HG02885 (cell line): ENCODE measurements around the gene SOS1.
"Not testable (repeated sequence)": the region's sequence is repeated elsewhere in the genome, so short reads cannot be mapped to it uniquely, and the experiment has no call there.

ENCODE experiments used
- ATAC-seq: cut with Tn5 transposase; IDR thresholded peaks from one replicate; pipeline ENCODE4 v1.9.1; 2021; ENCODE audit warnings: mild to moderate bottlenecking; ENCODE audit not compliant: unreplicated experiment, poor library complexity

SOS1 gene

GRCh38 chr2:39107724-39108273 is 13.1 kb downstream of the SOS1 start:
- no peak for ATAC-seq

GRCh38 chr2:39107156-39107555 is 13.7 kb downstream of the SOS1 start:
- no peak for ATAC-seq

GRCh38 chr2:39099870-39100728 is 20.8 kb downstream of the SOS1 start:
- peak; percentile 84 for ATAC-seq

GRCh38 chr2:39099310-39099869 is 21.5 kb downstream of the SOS1 start:
- no peak for ATAC-seq

GRCh38 chr2:39095624-39096023 is 25.2 kb downstream of the SOS1 start:
- no peak for ATAC-seq

GRCh38 chr2:39094717-39095363 is 26.0 kb downstream of the SOS1 start:
- ATAC-seq: peak; percentile 86

GRCh38 chr2:39093218-39093898 is 27.5 kb downstream of the SOS1 start:
- ATAC-seq: peak; percentile 43

- ATAC-seq: no peak
Observed at GRCh38 chr2:39091543-39091942, 29.3 kb downstream of the SOS1 start.

- no peak for ATAC-seq
Observed at GRCh38 chr2:39091063-39091462, 29.8 kb downstream of the SOS1 start.

- ATAC-seq: no peak
Observed at GRCh38 chr2:39080152-39080551, 40.7 kb downstream of the SOS1 start.

GRCh38 chr2:39069890-39070465 is 50.9 kb downstream of the SOS1 start:
- ATAC-seq: no peak

- ATAC-seq: no peak
Observed at GRCh38 chr2:39069136-39069515, 51.7 kb downstream of the SOS1 start.

GRCh38 chr2:39068299-39069135 is 52.3 kb downstream of the SOS1 start:
- no peak for ATAC-seq

GRCh38 chr2:39065616-39066015 is 55.2 kb downstream of the SOS1 start:
- no peak for ATAC-seq

GRCh38 chr2:39062320-39062719 is 58.5 kb downstream of the SOS1 start:
- ATAC-seq: no peak

- no peak for ATAC-seq
Observed at GRCh38 chr2:39061280-39061679, 59.6 kb downstream of the SOS1 start.

- ATAC-seq: no peak
Observed at GRCh38 chr2:39059366-39059952, 61.4 kb downstream of the SOS1 start.

- ATAC-seq: no peak
Observed at GRCh38 chr2:39058101-39058500, 62.8 kb downstream of the SOS1 start.

GRCh38 chr2:39052665-39053064 is 68.2 kb downstream of the SOS1 start:
- not testable (repeated sequence) for ATAC-seq
